K562 (cell line): ENCODE measurements around the gene BANF2. TPM values are rescaled to one million over a fixed set of nuclear protein-coding genes. Genes with fewer than 3 reads are reported as not detected.

Experiments
- ATAC-seq: fragments of 200-7000 bp; cut with Tn5 transposase; 3 replicates; pipeline ENCODE4 v1.9.1; 2020; ENCODE audit warnings: moderate library complexity
- BruUV-seq: library from RNA; stranded (reverse); fragments of 400-500 nt; replicated peaks from 2 replicates; lab custom pipeline; 2021; lab: Mats Ljungman, UMichigan
- CTCF ChIA-PET: fragments of 300-600 bp; formaldehyde crosslinking; extraction: SDS; loops from one replicate; lab custom pipeline; 2021; ENCODE audit warnings: low intra/inter-chr PET ratio; lab: Yijun Ruan, JAX
- POLR2A ChIA-PET: fragments of 300-600, 350-650 bp; sonication (Branson Sonifier 250); formaldehyde crosslinking; extraction: SDS; loops from one replicate; lab custom pipeline; 2021; ENCODE audit warnings: antibody characterized with exemption, inconsistent platforms; lab: Yijun Ruan, JAX
- DNase-seq, 4 experiments: peaks; one replicate each; pipeline versions ENCODE4 v3.0.0 to v3.0.0-alpha.2; 2011 to 2018; ENCODE audit warnings: low spot score in 3 of 4, mixed read lengths in 3 of 4; ENCODE audit errors: extremely low read depth in 1 of 4
- FAIRE-seq: peaks from 2 replicates; lab custom pipeline; 2011; peaks lifted over from hg19 to GRCh38; lab: Jason Lieb, UNC
- H2AFZ ChIP-seq: 2 replicates; pipeline ENCODE4 v1.6.0; 2011; ENCODE audit warnings: low read depth, low read length, control low read depth, inconsistent platforms
- H3K27ac ChIP-seq: fragments of 200-600 bp; 3 replicates; pipeline ENCODE4 v1.8.0; 2011; ENCODE audit warnings: low read depth, mild to moderate bottlenecking, control low read depth, inconsistent platforms, low read length, moderate library complexity, mixed read lengths; ENCODE audit errors: extremely low read depth
- H3K27me3 ChIP-seq, 2 experiments: fragments of 300-600 bp in 1 of 2; 2 replicates in 1 of 2; 3 replicates in 1 of 2; pipeline versions ENCODE4 v1.6.0 to v1.8.0; 2011; ENCODE audit warnings: inconsistent platforms in 2 of 2, low read length in 2 of 2, mild to moderate bottlenecking in 1 of 2, mixed read lengths in 1 of 2, moderate library complexity in 1 of 2; ENCODE audit not compliant: control insufficient read depth in 2 of 2, insufficient read depth in 2 of 2
- H3K36me3 ChIP-seq: fragments of 300-600 bp; 3 replicates; pipeline ENCODE4 v1.8.0; 2011; ENCODE audit warnings: mild to moderate bottlenecking, low read length, inconsistent platforms; ENCODE audit not compliant: control insufficient read depth, insufficient read depth
- H3K4me1 ChIP-seq, 2 experiments: fragments of 200-600 bp in 1 of 2; replicated peaks in 1 of 2; 2 replicates in 1 of 2; 3 replicates in 1 of 2; pipeline versions ENCODE4 v1.5.1 to v1.8.0; 2011; ENCODE audit warnings: inconsistent platforms in 2 of 2, low read length in 2 of 2, mild to moderate bottlenecking in 1 of 2, mixed read lengths in 1 of 2, moderate library complexity in 1 of 2; ENCODE audit not compliant: control insufficient read depth in 2 of 2, insufficient read depth in 2 of 2
- H3K4me2 ChIP-seq: 2 replicates; pipeline ENCODE4 v1.6.1; 2011; ENCODE audit warnings: low read length, control low read depth, inconsistent platforms, mixed read lengths; ENCODE audit not compliant: insufficient read depth
- H3K4me3 ChIP-seq: fragments of 200-600 bp; sonication (generic), shearing (Covaris generic); 2 replicates; pipeline ENCODE4 v1.5.1; 2016; ENCODE audit warnings: control low read depth, inconsistent platforms
- H3K79me2 ChIP-seq: fragments of 200-600 bp; 3 replicates; pipeline ENCODE4 v1.8.0; 2011; ENCODE audit warnings: low read length, inconsistent platforms; ENCODE audit not compliant: control insufficient read depth, insufficient read depth
- H3K9ac ChIP-seq, 2 experiments: 2 replicates each; pipeline versions ENCODE4 v1.6.0 to v1.6.1; 2011; ENCODE audit warnings: low read depth in 2 of 2, low read length in 2 of 2, control low read depth in 1 of 2, inconsistent platforms in 1 of 2, mild to moderate bottlenecking in 1 of 2, mixed read lengths in 1 of 2; ENCODE audit not compliant: insufficient read depth in 1 of 2
- H3K9me1 ChIP-seq: one replicate; pipeline ENCODE4 v1.6.0; 2011; ENCODE audit warnings: inconsistent platforms, mild to moderate bottlenecking, low read length, moderate library complexity; ENCODE audit not compliant: control insufficient read depth, insufficient read depth
- H3K9me3 ChIP-seq: replicated peaks from 2 replicates; pipeline ENCODE4 v1.5.1; 2011; ENCODE audit warnings: low read depth, low read length, inconsistent platforms; ENCODE audit not compliant: control insufficient read depth, insufficient read depth
- H4K20me1 ChIP-seq: replicated peaks from 2 replicates; pipeline ENCODE4 v1.6.1; 2011; ENCODE audit warnings: low read length, inconsistent platforms, mixed read lengths; ENCODE audit not compliant: control insufficient read depth, insufficient read depth
- ESRRB ChIP-seq: fragments of 250-450 bp; sonication (Bioruptor Pico); IDR thresholded peaks from 2 replicates; pipeline ENCODE4 v1.5.0; 2020; ENCODE audit warnings: mild to moderate bottlenecking, moderate library complexity, borderline replicate concordance
- WGBS: fragments of 100-300 bp; shearing (Covaris generic); methylation state at CpG from one replicate; pipeline ENCODE4 v1.1.6; 2016; ENCODE audit warnings: low coverage, mixed read lengths; ENCODE audit not compliant: insufficient coverage; ENCODE audit errors: missing lambda C conversion rate; 5-methylcytosine and 5-hydroxymethylcytosine counted together
- in situ Hi-C: fragments of 300-500 bp; cut with MboI; formaldehyde crosslinking; loops from 4 replicates; pipeline ENCODE4 v1.15.0; 2018; ENCODE audit warnings: inconsistent platforms, mixed read lengths
- intact Hi-C: fragments of 100-400 bp; cut with micrococcal nuclease; formaldehyde crosslinking; loops from 2 replicates; pipeline ENCODE4 v1.14.2; 2022
- polyA plus RNA-seq, 8 experiments: library from polyadenylated mRNA; depleted of rRNA in 4 of 8; stranded (reverse) in 5 of 8; unstranded in 3 of 8; fragments of >200 nt; fragmentation: Nextera tagmentation in 2 of 8; fragmentation: Illumina TruSeq in 1 of 8; extraction: Ambion mirVana in 2 of 8; extraction: Trizol in 1 of 8; gene quantifications; 2 replicates each; pipeline versions ENCODE4 v1.2.1 to v1.2.3, GENCODE V29; 2011 to 2014; ENCODE audit warnings: inconsistent platforms in 1 of 8, missing spikeins in 1 of 8
- total RNA-seq, 7 experiments: library from RNA; depleted of rRNA in 6 of 7; stranded (reverse); fragments of >200 nt in 6 of 7; fragmentation: Illumina TruSeq in 2 of 7; extraction: Trizol in 2 of 7; gene quantifications; 2 replicates each; pipeline versions ENCODE4 v1.2.1 to v1.2.3, GENCODE V29; 2011 to 2021; ENCODE audit warnings: low replicate concordance in 1 of 7
- TF ChIP-seq, protein P1 (sequence below): fragments of 250-450 bp; sonication (Bioruptor Pico); IDR thresholded peaks from 2 replicates; pipeline ENCODE4 v1.8.0; 2022; ENCODE audit warnings: inconsistent platforms, mild to moderate bottlenecking, moderate library complexity, borderline replicate concordance
- TF ChIP-seq, protein P2 (sequence below): fragments of 250-450 bp; sonication (Bioruptor Pico); IDR thresholded peaks from 2 replicates; pipeline ENCODE4 v1.4.0; 2020; ENCODE audit warnings: mild to moderate bottlenecking, moderate library complexity, borderline replicate concordance
- TF ChIP-seq, protein P3 (sequence below): fragments of 450-650 bp; IDR thresholded peaks from 2 replicates; pipeline ENCODE4 v1.6.1; 2014; ENCODE audit warnings: low read depth, mild to moderate bottlenecking, moderate library complexity, borderline replicate concordance

The BANF2 gene
- total and polyA plus RNA-seq, 9 of the 15 experiments (the other 6 are each of a cell fraction or from before 2014, with no cell fraction given): not detected

DNA sequence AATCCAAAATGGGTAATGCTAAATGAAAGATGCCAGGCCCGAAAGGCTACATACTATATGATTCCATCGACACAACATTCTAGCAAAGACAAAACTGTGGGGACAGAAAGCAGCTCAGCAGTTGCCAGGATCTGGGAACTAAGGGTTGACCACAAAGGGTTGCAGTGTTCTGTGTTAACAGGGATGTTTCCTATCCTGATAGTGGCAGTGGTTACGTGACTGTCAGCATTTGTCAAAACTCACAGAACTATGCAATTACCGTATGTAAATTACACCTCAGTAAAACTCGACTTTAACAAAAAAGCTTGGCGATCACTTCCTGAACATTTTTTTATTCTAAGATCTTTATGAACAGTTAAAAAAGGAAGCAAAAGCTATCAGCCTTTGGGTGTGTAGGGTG is 83.9 kb downstream of the BANF2 start:
- CTCF ChIA-PET: no interaction called here
- no peaks in the 10 kb centered on the region for H4K20me1 ChIP-seq
- no peak overlapping the region for H3K4me3 ChIP-seq
- no peaks in the 10 kb centered on the region for H3K4me1 ChIP-seq
- H3K27ac ChIP-seq: no peak overlapping the region
- FAIRE-seq: no peak
- no TSS peak for BruUV-seq
- H3K9me3 ChIP-seq: no peaks in the 10 kb centered on the region
- intact Hi-C loops: no loop called here
- H3K79me2 ChIP-seq: no peaks in the 10 kb centered on the region
- H3K27me3 ChIP-seq: peaks cover 9 to 27% of the 10 kb centered on the region in 2 experiments; a peak in 3 of 5 replicates
- 2% methylated on average over 6 of the region's 6 CpGs for WGBS
- no peaks in the 10 kb centered on the region for H3K9me1 ChIP-seq
- TF ChIP-seq, protein P1, sequence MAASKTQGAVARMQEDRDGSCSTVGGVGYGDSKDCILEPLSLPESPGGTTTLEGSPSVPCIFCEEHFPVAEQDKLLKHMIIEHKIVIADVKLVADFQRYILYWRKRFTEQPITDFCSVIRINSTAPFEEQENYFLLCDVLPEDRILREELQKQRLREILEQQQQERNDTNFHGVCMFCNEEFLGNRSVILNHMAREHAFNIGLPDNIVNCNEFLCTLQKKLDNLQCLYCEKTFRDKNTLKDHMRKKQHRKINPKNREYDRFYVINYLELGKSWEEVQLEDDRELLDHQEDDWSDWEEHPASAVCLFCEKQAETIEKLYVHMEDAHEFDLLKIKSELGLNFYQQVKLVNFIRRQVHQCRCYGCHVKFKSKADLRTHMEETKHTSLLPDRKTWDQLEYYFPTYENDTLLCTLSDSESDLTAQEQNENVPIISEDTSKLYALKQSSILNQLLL (CRISPR knock-in tag): no peak
- no peak for TF ChIP-seq ESRRB
- TF ChIP-seq, protein P2, sequence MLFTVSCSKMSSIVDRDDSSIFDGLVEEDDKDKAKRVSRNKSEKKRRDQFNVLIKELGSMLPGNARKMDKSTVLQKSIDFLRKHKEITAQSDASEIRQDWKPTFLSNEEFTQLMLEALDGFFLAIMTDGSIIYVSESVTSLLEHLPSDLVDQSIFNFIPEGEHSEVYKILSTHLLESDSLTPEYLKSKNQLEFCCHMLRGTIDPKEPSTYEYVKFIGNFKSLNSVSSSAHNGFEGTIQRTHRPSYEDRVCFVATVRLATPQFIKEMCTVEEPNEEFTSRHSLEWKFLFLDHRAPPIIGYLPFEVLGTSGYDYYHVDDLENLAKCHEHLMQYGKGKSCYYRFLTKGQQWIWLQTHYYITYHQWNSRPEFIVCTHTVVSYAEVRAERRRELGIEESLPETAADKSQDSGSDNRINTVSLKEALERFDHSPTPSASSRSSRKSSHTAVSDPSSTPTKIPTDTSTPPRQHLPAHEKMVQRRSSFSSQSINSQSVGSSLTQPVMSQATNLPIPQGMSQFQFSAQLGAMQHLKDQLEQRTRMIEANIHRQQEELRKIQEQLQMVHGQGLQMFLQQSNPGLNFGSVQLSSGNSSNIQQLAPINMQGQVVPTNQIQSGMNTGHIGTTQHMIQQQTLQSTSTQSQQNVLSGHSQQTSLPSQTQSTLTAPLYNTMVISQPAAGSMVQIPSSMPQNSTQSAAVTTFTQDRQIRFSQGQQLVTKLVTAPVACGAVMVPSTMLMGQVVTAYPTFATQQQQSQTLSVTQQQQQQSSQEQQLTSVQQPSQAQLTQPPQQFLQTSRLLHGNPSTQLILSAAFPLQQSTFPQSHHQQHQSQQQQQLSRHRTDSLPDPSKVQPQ (CRISPR knock-in tag): no peak
- TF ChIP-seq, protein P3, sequence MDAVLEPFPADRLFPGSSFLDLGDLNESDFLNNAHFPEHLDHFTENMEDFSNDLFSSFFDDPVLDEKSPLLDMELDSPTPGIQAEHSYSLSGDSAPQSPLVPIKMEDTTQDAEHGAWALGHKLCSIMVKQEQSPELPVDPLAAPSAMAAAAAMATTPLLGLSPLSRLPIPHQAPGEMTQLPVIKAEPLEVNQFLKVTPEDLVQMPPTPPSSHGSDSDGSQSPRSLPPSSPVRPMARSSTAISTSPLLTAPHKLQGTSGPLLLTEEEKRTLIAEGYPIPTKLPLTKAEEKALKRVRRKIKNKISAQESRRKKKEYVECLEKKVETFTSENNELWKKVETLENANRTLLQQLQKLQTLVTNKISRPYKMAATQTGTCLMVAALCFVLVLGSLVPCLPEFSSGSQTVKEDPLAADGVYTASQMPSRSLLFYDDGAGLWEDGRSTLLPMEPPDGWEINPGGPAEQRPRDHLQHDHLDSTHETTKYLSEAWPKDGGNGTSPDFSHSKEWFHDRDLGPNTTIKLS: no peak
- TF ChIP-seq, all 486 proteins: peak for 0
- in situ Hi-C loops: no loop called here
- POLR2A ChIA-PET: interaction anchor here (0.9 to 1.7 kb wide), 2 partner anchors 12 to 27 kb away, joined by 3 to 8 read pairs; no protein-coding TSS in a partner anchor
- H3K4me2 ChIP-seq: no peak overlapping the region
- no peaks in the 10 kb centered on the region for H3K36me3 ChIP-seq
- DNase-seq: no peak
- H3K9ac ChIP-seq: no peak overlapping the region
- no peak overlapping the region for H2AFZ ChIP-seq
- no peak for ATAC-seq
